Right renal cortex interstitium (tissue), 3 donors: ENCODE results near the gene S100A2. TPM values are rescaled to one million over a fixed set of nuclear protein-coding genes. Genes with fewer than 3 reads are reported as not detected.

Source experiments
- polyA plus RNA-seq, 3 donors: library from polyadenylated mRNA; unstranded; fragments of 120-200 nt; gene quantifications; one replicate each; pipeline ENCODE4 v1.2.1, GENCODE V29; 2013; ENCODE audit not compliant: insufficient read length in 3 of 3

Gene S100A2
- polyA plus RNA-seq, 3 donors = 5.0 to 9.6 (median 9.2) TPM

Other genes starting within 250 kb of the S100A2 start
- gene PGLYRP4, start 217.0 kb downstream of the S100A2 start, polyA plus RNA-seq = not detected
- 10 to 100 TPM in 2 of 3 donors, 1 to 10 TPM in 1; 8.7 to 22.1 (median 16.1) TPM for gene S100A9, start 208.0 kb downstream of the S100A2 start, polyA plus RNA-seq
- 1 to 10 TPM in 2 of 3 donors, under 1 TPM in 1; 0.64 to 3.9 (median 1.8) TPM for gene S100A12, start 190.2 kb downstream of the S100A2 start, polyA plus RNA-seq
- gene S100A8, start 174.8 kb downstream of the S100A2 start, polyA plus RNA-seq = 10 to 100 TPM in 2 of 3 donors, 1 to 10 TPM in 1; 4.1 to 21.5 (median 14.9) TPM
- not detected for gene S100A7A, start 149.3 kb downstream of the S100A2 start, polyA plus RNA-seq
- gene S100A7, start 105.2 kb downstream of the S100A2 start, polyA plus RNA-seq = under 1 TPM in 2 of 3 donors, not detected in 1; 0.92 to 0.97 TPM
- 100 to 1,000 TPM; 183 to 288 (median 211) TPM for gene S100A6, start 29.9 kb downstream of the S100A2 start, polyA plus RNA-seq
- gene S100A5, start 24.9 kb downstream of the S100A2 start, polyA plus RNA-seq = 1 to 10 TPM; 1.1 to 1.7 (median 1.2) TPM
- 10 to 100 TPM; 34.4 to 58.9 (median 39.4) TPM for gene S100A4, start 20.0 kb downstream of the S100A2 start, polyA plus RNA-seq
- under 1 TPM in 1 of 3 donors, not detected in 2; 0.35 TPM for gene S100A3, start 16.6 kb downstream of the S100A2 start, polyA plus RNA-seq
- 100 to 1,000 TPM; 100 to 112 (median 101) TPM for gene S100A16, start 47.3 kb upstream of the S100A2 start, polyA plus RNA-seq
- 10 to 100 TPM; 20.9 to 28.6 (median 21.1) TPM for gene S100A14, start 50.5 kb upstream of the S100A2 start, polyA plus RNA-seq
- 100 to 1,000 TPM; 155 to 174 (median 166) TPM for gene S100A13, start 61.7 kb upstream of the S100A2 start, polyA plus RNA-seq
- 10 to 100 TPM; 21.8 to 48.2 (median 21.9) TPM for gene S100A1, start 62.6 kb upstream of the S100A2 start, polyA plus RNA-seq
- 100 to 1,000 TPM; 117 to 119 (median 117) TPM for gene CHTOP, start 68.2 kb upstream of the S100A2 start, polyA plus RNA-seq
- 10 to 100 TPM; 53.7 to 58.9 (median 56.6) TPM for gene SNAPIN, start 92.9 kb upstream of the S100A2 start, polyA plus RNA-seq
- gene ILF2, start 105.1 kb upstream of the S100A2 start, polyA plus RNA-seq = 100 to 1,000 TPM; 325 to 353 (median 339) TPM
- gene NPR1, start 112.8 kb upstream of the S100A2 start, polyA plus RNA-seq = 10 to 100 TPM; 64.0 to 77.4 (median 67.5) TPM
- 10 to 100 TPM; 84.0 to 91.5 (median 85.5) TPM for gene INTS3, start 162.2 kb upstream of the S100A2 start, polyA plus RNA-seq
- 10 to 100 TPM; 31.5 to 33.3 (median 33.0) TPM for gene SLC27A3, start 209.6 kb upstream of the S100A2 start, polyA plus RNA-seq